B cell (primary cell): ENCODE results near the gene PLCD4. TPM values are rescaled to one million over a fixed set of nuclear protein-coding genes. Genes with fewer than 3 reads are reported as not detected.

Experiments used
- ATAC-seq: fragments of 200-7000 bp; cut with Tn5 transposase; one replicate; pipeline ENCODE4 v1.10.0; 2021; ENCODE audit warnings: low read depth, mild to moderate bottlenecking, moderate number of reproducible peaks, moderate library complexity
- CTCF ChIA-PET: fragments of 350-600 bp; sonication (Branson Sonifier 250); formaldehyde crosslinking; loops from one replicate; lab custom pipeline; 2021; ENCODE audit warnings: antibody characterized with exemption, inconsistent platforms; lab: Charles Lee
- POLR2A ChIA-PET: fragments of 350-600 bp; sonication (Branson Sonifier 250); formaldehyde crosslinking; loops from one replicate; lab custom pipeline; 2021; ENCODE audit warnings: antibody characterized with exemption; lab: Charles Lee
- DNase-seq: peaks from one replicate; pipeline ENCODE4 v3.0.0; 2013
- H2AFZ ChIP-seq: 2 replicates; pipeline ENCODE4 v1.6.1; 2012; ENCODE audit warnings: mild to moderate bottlenecking, low read depth, low read length; ENCODE audit not compliant: insufficient read depth, poor library complexity, severe bottlenecking
- H3K27ac ChIP-seq, 2 donors: 1 replicate in 1 of 2; 2 replicates in 1 of 2; pipeline ENCODE4 v1.5.1; 2012 to 2013; ENCODE audit warnings: low read length in 2 of 2, mild to moderate bottlenecking in 2 of 2, moderate library complexity in 1 of 2
- H3K27me3 ChIP-seq, 4 experiments: fragments of 200-600 bp in 1 of 4; sonication (generic) in 1 of 4; replicated peaks in 1 of 4; 1 replicate in 2 of 4; 2 replicates in 2 of 4; pipeline versions ENCODE4 v1.6.1 to v1.7.0; 2013 to 2016; ENCODE audit warnings: low read length in 3 of 4, mild to moderate bottlenecking in 2 of 4, mixed read lengths in 1 of 4, moderate library complexity in 1 of 4; ENCODE audit not compliant: insufficient read depth in 4 of 4, control insufficient read depth in 3 of 4; ENCODE audit errors: control extremely low read depth in 1 of 4
- H3K36me3 ChIP-seq, 2 experiments: replicated peaks in 1 of 2; 1 replicate in 1 of 2; 2 replicates in 1 of 2; pipeline versions ENCODE4 v1.6.1 to v1.7.1; 2013; ENCODE audit warnings: low read length in 1 of 2; ENCODE audit not compliant: insufficient read depth in 2 of 2, control insufficient read depth in 1 of 2; ENCODE audit errors: control extremely low read depth in 1 of 2, extremely low read depth in 1 of 2
- H3K4me1 ChIP-seq, 2 donors: fragments of 200-600 bp in 1 of 2; sonication (generic) in 1 of 2; 1 replicate in 1 of 2; 2 replicates in 1 of 2; pipeline versions ENCODE4 v1.5.1 to v1.6.1; 2013 to 2017; ENCODE audit warnings: low read length in 2 of 2; ENCODE audit not compliant: control insufficient read depth in 2 of 2, insufficient read depth in 2 of 2
- H3K4me2 ChIP-seq: replicated peaks from 2 replicates; pipeline ENCODE3; 2012; ENCODE audit warnings: mild to moderate bottlenecking, low read depth, low read length; ENCODE audit not compliant: poor library complexity, severe bottlenecking
- H3K4me3 ChIP-seq, 5 experiments: fragments of 200-600 bp in 1 of 5; sonication (generic) in 1 of 5; 1 replicate in 3 of 5; 2 replicates in 2 of 5; pipeline versions ENCODE4 v1.5.1 to v1.7.0; 2011 to 2016; ENCODE audit warnings: low read length in 4 of 5, mild to moderate bottlenecking in 4 of 5, low read depth in 2 of 5, control low read depth in 1 of 5, moderate library complexity in 1 of 5; ENCODE audit not compliant: insufficient read depth in 1 of 5; ENCODE audit errors: control extremely low read depth in 1 of 5, extremely low read depth in 1 of 5
- H3K79me2 ChIP-seq: fragments of 200-600 bp; sonication (generic); one replicate; pipeline ENCODE4 v1.6.0; 2016; ENCODE audit warnings: low read length; ENCODE audit not compliant: control insufficient read depth, insufficient read depth
- H3K9ac ChIP-seq: fragments of 200-600 bp; sonication (generic); 2 replicates; pipeline ENCODE4 v1.6.1; 2017; ENCODE audit warnings: mild to moderate bottlenecking, low read length, moderate library complexity
- H3K9me3 ChIP-seq, 3 donors: one replicate each; pipeline versions ENCODE4 v1.6.1 to v1.7.1; 2013; ENCODE audit warnings: low read length in 2 of 3; ENCODE audit not compliant: control insufficient read depth in 2 of 3, insufficient read depth in 1 of 3; ENCODE audit errors: control extremely low read depth in 1 of 3
- H4K20me1 ChIP-seq: 2 replicates; pipeline ENCODE4 v1.6.0; 2012; ENCODE audit warnings: mild to moderate bottlenecking, low read length; ENCODE audit not compliant: insufficient read depth, control insufficient read depth, poor library complexity, severe bottlenecking
- H3K27ac Mint-ChIP-seq: one replicate; pipeline ENCODE4 v1.8.0; 2021; ENCODE audit warnings: mixed read lengths
- H3K27me3 Mint-ChIP-seq: one replicate; pipeline ENCODE4 v1.8.0; 2021; ENCODE audit warnings: mixed read lengths
- H3K4me1 Mint-ChIP-seq: one replicate; pipeline ENCODE4 v1.8.0; 2021; ENCODE audit warnings: mixed read lengths
- H3K4me3 Mint-ChIP-seq: one replicate; pipeline ENCODE4 v1.8.0; 2021; ENCODE audit warnings: mixed read lengths
- H3K9me3 Mint-ChIP-seq: one replicate; pipeline ENCODE4 v1.8.0; 2022; ENCODE audit warnings: mixed read lengths; ENCODE audit not compliant: insufficient read depth
- CTCF ChIP-seq: fragments of 200-600 bp; IDR thresholded peaks from one replicate; pipeline ENCODE4 v1.8.0; 2022; ENCODE audit warnings: antibody characterized with exemption, mild to moderate bottlenecking
- EZH2 ChIP-seq: IDR thresholded peaks from 2 replicates; pipeline ENCODE4 v1.6.1; 2012; ENCODE audit warnings: borderline replicate concordance, low read depth, mild to moderate bottlenecking, moderate library complexity, low read length; ENCODE audit not compliant: insufficient read depth, poor library complexity, severe bottlenecking
- WGBS: methylation state at CpG from one replicate; pipeline ENCODE4 v1.1.5; 2013; ENCODE audit warnings: missing lambda C conversion rate; ENCODE audit not compliant: insufficient coverage; 5-methylcytosine and 5-hydroxymethylcytosine counted together
- intact Hi-C: fragments of 100-400 bp; cut with micrococcal nuclease; formaldehyde crosslinking; loops from one replicate; pipeline ENCODE4 v1.10.0; 2022
- polyA plus RNA-seq: library from polyadenylated mRNA; depleted of rRNA; stranded (reverse); fragments of >200 nt; gene quantifications from 2 replicates; pipeline ENCODE4 v1.2.3, GENCODE V29; 2012
- total RNA-seq, 2 donors: library from RNA; stranded (reverse); fragments of 120-200 nt in 1 of 2; gene quantifications; 1 replicate in 1 of 2; 2 replicates in 1 of 2; pipeline versions ENCODE4 v1.2.3 to v1.2.4, GENCODE V29; 2013 to 2022

The PLCD4 gene
- total and polyA plus RNA-seq, 2 donors (not counting 1 experiment from before 2014, with no cell fraction given): 0.25 to 0.62 TPM

- WGBS: 93% methylated on average over 6 of the region's 6 CpGs
- Histone ChIP-seq H3K79me2 (no peaks in the 10 kb centered on the region), H4K20me1 (no peaks in the 10 kb centered on the region), H3K4me2 (no peak overlapping the region), H3K4me1 (no peaks in the 10 kb centered on the region), H3K9ac (no peak overlapping the region), H3K4me3 (no peak overlapping the region), H3K9me3 (no peaks in the 10 kb centered on the region), H2AFZ (no peak overlapping the region), H3K27me3 (peaks cover 0 to 3% (median 0%) of the 10 kb centered on the region in 4 experiments), H3K36me3 (no peaks in the 10 kb centered on the region), H3K27ac (no peak overlapping the region)
- Mint-ChIP-seq H3K4me3 (no peak overlapping the region), H3K9me3 (no peaks in the 10 kb centered on the region), H3K4me1 (no peaks in the 10 kb centered on the region), H3K27me3 (no peaks in the 10 kb centered on the region), H3K27ac (no peak overlapping the region)
- TF ChIP-seq EZH2: no peak
- no peak for TF ChIP-seq CTCF
- no peak for DNase-seq
- POLR2A ChIA-PET: no interaction called here
- intact Hi-C loops: no loop called here
- CTCF ChIA-PET: no interaction called here
- ATAC-seq: no peak
Observed at GRCh38 chr2:218615868-218616315, 8.2 kb downstream of the PLCD4 start.

GRCh38 chr2:218618102-218618860 is 10.6 kb downstream of the PLCD4 start:
- Histone ChIP-seq H3K27me3 (no peaks in the 10 kb centered on the region), H3K79me2 (no peaks in the 10 kb centered on the region), H3K4me3 (no peak overlapping the region), H3K9ac (no peak overlapping the region), H2AFZ (no peak overlapping the region), H4K20me1 (no peaks in the 10 kb centered on the region), H3K36me3 (no peaks in the 10 kb centered on the region), H3K9me3 (no peaks in the 10 kb centered on the region), H3K4me1 (peaks cover 0 to 3% of the 10 kb centered on the region in 2 donors), H3K27ac (no peak overlapping the region), H3K4me2 (no peak overlapping the region)
- POLR2A ChIA-PET: no interaction called here
- ATAC-seq: no peak
- H3K4me3 Mint-ChIP-seq: no peak overlapping the region
- no peak overlapping the region for H3K27ac Mint-ChIP-seq
- intact Hi-C loops: no loop called here
- TF ChIP-seq CTCF (no peak), EZH2 (no peak)
- WGBS: 98% methylated on average over 9 of the region's 9 CpGs
- peaks cover 3% of the 10 kb centered on the region for H3K4me1 Mint-ChIP-seq
- H3K27me3 Mint-ChIP-seq: no peaks in the 10 kb centered on the region
- no peaks in the 10 kb centered on the region for H3K9me3 Mint-ChIP-seq
- no peak for DNase-seq
- CTCF ChIA-PET: no interaction called here
